Measurements from ENCODE around the gene BMPR1A. TPM values are rescaled to one million over a fixed set of nuclear protein-coding genes. Genes with fewer than 3 reads are reported as not detected.

BMPR1A gene
- total and polyA plus RNA-seq, 9 of the 15 experiments (the other 6 are each of a cell fraction or from before 2014, with no cell fraction given) = 1.6 to 17.5 (median 9.1) TPM

GRCh38 chr10:86775056-86775869 lies 18.8 kb downstream of the BMPR1A start (continued):
- TF ChIP-seq ZNF354B (CRISPR knock-in tag; IDR thresholded peaks at IDR 0.05) (no peak), ZNF197 (CRISPR knock-in tag; IDR thresholded peaks at IDR 0.05; ENCODE audit: low read depth) (no peak), TCF3 (CRISPR knock-in tag; IDR thresholded peaks at IDR 0.05) (peak; percentile 59), CUX1 (CRISPR knock-in tag; IDR thresholded peaks at IDR 0.05) (no peak), ZNF274 (IDR thresholded peaks at IDR 0.05; ENCODE audit: borderline replicate concordance, low read depth, low read length) (no peak), CCAR2 (IDR thresholded peaks at IDR 0.05; ENCODE audit: low read depth, low read length) (no peak), SMC3 (conservative IDR thresholded peaks at IDR 0.05; ENCODE audit: insufficient read depth, low read depth, low read length) (no peak), RBM22 (IDR thresholded peaks at IDR 0.05; ENCODE audit: low read depth, low read length, poor library complexity, severe bottlenecking) (no peak), PHF20 (IDR thresholded peaks at IDR 0.05; ENCODE audit: partially characterized antibody) (no peak), ATF2 (CRISPR knock-in tag; IDR thresholded peaks at IDR 0.05) (no peak), MTA3 (IDR thresholded peaks at IDR 0.05; ENCODE audit: borderline replicate concordance) (no peak), POLR2AphosphoS2 (IDR thresholded peaks at IDR 0.05; ENCODE audit: low read length) (no peak), MAFK (IDR thresholded peaks at IDR 0.05; ENCODE audit: low read length) (no peak), ETV6 (IDR thresholded peaks at IDR 0.05; ENCODE audit: borderline replicate concordance in 1 of 2, low read depth in 2 of 2, low read length in 1 of 2) (peak in 1 of 2 experiments; percentile 37; a peak in 1 of 4 replicates), ETV6 (CRISPR knock-in tag; IDR thresholded peaks at IDR 0.05; ENCODE audit: borderline replicate concordance) (no peak), UBTF (IDR thresholded peaks at IDR 0.05; ENCODE audit: borderline replicate concordance in 1 of 2, low read depth in 2 of 2, low read length in 2 of 2) (no peak), ETV1 (tag; conservative IDR thresholded peaks at IDR 0.05; ENCODE audit: low read depth) (no peak), ZNF584 (CRISPR knock-in tag; IDR thresholded peaks at IDR 0.05; ENCODE audit: low read depth) (no peak)

All from K562 (cell line).